Esophagus squamous epithelium (tissue), 4 donors: Measurements from ENCODE around the gene HMCES.

Source experiments
- CTCF ChIP-seq, 6 experiments: fragments of 450-650 bp in 4 of 6; fragments of 200-600 bp in 2 of 6; sonication (generic) in 2 of 6; IDR thresholded peaks; one replicate each; pipeline ENCODE4 v1.5.1; 2016 to 2019; ENCODE audit warnings: antibody characterized with exemption in 6 of 6, mild to moderate bottlenecking in 4 of 6, moderate library complexity in 4 of 6
- POLR2A ChIP-seq, 4 donors: fragments of 450-650 bp; IDR thresholded peaks; one replicate each; pipeline ENCODE4 v1.6.1; 2017; ENCODE audit warnings: antibody characterized with exemption in 4 of 4, mild to moderate bottlenecking in 4 of 4, moderate library complexity in 3 of 4

GRCh38 chr3:129333891-129334290 lies 55.2 kb downstream of the HMCES start:
- TF ChIP-seq CTCF (IDR thresholded peaks at IDR 0.05) (no peak), POLR2A (IDR thresholded peaks at IDR 0.05) (no peak)
